GM21381 (cell line): ENCODE data around the gene CAP1.
A peak's percentile ranks its signal among the peaks of the same experiment; 100 is the strongest.
"Not testable (repeated sequence)": the region's sequence is repeated elsewhere in the genome, so short reads cannot be mapped to it uniquely, and the experiment has no call there.

ENCODE experiments used
- ATAC-seq: cut with Tn5 transposase; IDR thresholded peaks from one replicate; pipeline ENCODE4 v1.9.1; 2021; ENCODE audit warnings: mild to moderate bottlenecking, moderate library complexity; ENCODE audit not compliant: unreplicated experiment

The CAP1 gene

GRCh38 chr1:40040511-40041465 lies at the start of gene CAP1:
Gene CAP1, plus strand, starts transcription at chr1:40040729. Its CDS starts 18,618 bp downstream, at chr1:40059347.
- ATAC-seq: peak; percentile 85

- ATAC-seq: no peak
These were observed 48.3 kb upstream of the CAP1 start for GRCh38 chr1:39992234-39992633.

GRCh38 chr1:39992888-39993287 lies 47.6 kb upstream of the CAP1 start:
- no peak for ATAC-seq

GRCh38 chr1:39995973-39996393 lies 44.5 kb upstream of the CAP1 start:
- ATAC-seq: peak; percentile 92

GRCh38 chr1:39996396-39997004 lies 44.0 kb upstream of the CAP1 start:
- peak; percentile 13 for ATAC-seq

GRCh38 chr1:40001456-40001855 lies 39.1 kb upstream of the CAP1 start:
- ATAC-seq: no peak

- peak; percentile 62 for ATAC-seq
These were observed 37.1 kb upstream of the CAP1 start for GRCh38 chr1:40003156-40004093.

- ATAC-seq: no peak
These were observed 35.7 kb upstream of the CAP1 start for GRCh38 chr1:40004857-40005256.

- not testable (repeated sequence) for ATAC-seq
These were observed 33.0 kb upstream of the CAP1 start for GRCh38 chr1:40007481-40008034.

- ATAC-seq: no peak
These were observed 29.3 kb upstream of the CAP1 start for GRCh38 chr1:40011198-40011597.

- no peak for ATAC-seq
These were observed 26.2 kb upstream of the CAP1 start for GRCh38 chr1:40014253-40014706.

- ATAC-seq: no peak
These were observed 25.5 kb upstream of the CAP1 start for GRCh38 chr1:40014812-40015594.

- ATAC-seq: no peak
These were observed 22.5 kb upstream of the CAP1 start for GRCh38 chr1:40017951-40018575.

GRCh38 chr1:40020447-40021085 lies 20.0 kb upstream of the CAP1 start:
- ATAC-seq: no peak

- no peak for ATAC-seq
These were observed 17.1 kb upstream of the CAP1 start for GRCh38 chr1:40023379-40023944.

- no peak for ATAC-seq
These were observed 15.9 kb upstream of the CAP1 start for GRCh38 chr1:40024671-40025070.

- no peak for ATAC-seq
These were observed 12.9 kb upstream of the CAP1 start for GRCh38 chr1:40027647-40028046.

GRCh38 chr1:40029608-40030007 lies 10.9 kb upstream of the CAP1 start:
- ATAC-seq: no peak
